SU-DHL-6 (cell line): Measurements from ENCODE around the gene PTPN13.

Source experiments
- H2AFZ ChIP-seq: fragments of 200-600 bp; sonication (generic); 2 replicates; pipeline ENCODE4 v1.6.1; 2014; ENCODE audit warnings: low read depth, mild to moderate bottlenecking, moderate library complexity, mixed read lengths, antibody characterized with exemption, low read length; ENCODE audit not compliant: severe bottlenecking
- H3F3A ChIP-seq: fragments of 200-600 bp; shearing (Covaris generic); 2 replicates; pipeline ENCODE4 v1.6.0; 2016; ENCODE audit warnings: antibody characterized with exemption, mild to moderate bottlenecking; ENCODE audit not compliant: insufficient read depth
- H3K27ac ChIP-seq: fragments of 200-600 bp; sonication (generic); 2 replicates; pipeline ENCODE4 v1.5.1; 2016; ENCODE audit warnings: low read depth, mild to moderate bottlenecking, low read length, moderate library complexity, mixed read lengths
- H3K27me3 ChIP-seq: fragments of 200-600 bp; sonication (generic), shearing (Covaris generic); 2 replicates; pipeline ENCODE4 v1.6.0; 2014; ENCODE audit warnings: mild to moderate bottlenecking, low read length
- H3K36me3 ChIP-seq: fragments of 200-600 bp; sonication (generic); 2 replicates; pipeline ENCODE4 v1.6.1; 2014; ENCODE audit warnings: mild to moderate bottlenecking, low read length, mixed read lengths
- H3K4me2 ChIP-seq: fragments of 300-600, 200-600 bp; shearing (Covaris generic), sonication (generic); 2 replicates; pipeline ENCODE4 v1.6.0; 2014; ENCODE audit warnings: low read length, low read depth, mild to moderate bottlenecking; ENCODE audit not compliant: poor library complexity, severe bottlenecking
- H3K4me3 ChIP-seq: fragments of 200-600 bp; sonication (generic); 2 replicates; pipeline ENCODE4 v1.5.1; 2014; ENCODE audit warnings: antibody characterized with exemption, low read length, mild to moderate bottlenecking, mixed read lengths; ENCODE audit not compliant: insufficient read depth, poor library complexity, severe bottlenecking
- H3K79me2 ChIP-seq: fragments of 200-600 bp; sonication (generic); 2 replicates; pipeline ENCODE4 v1.6.1; 2014; ENCODE audit warnings: mild to moderate bottlenecking, low read length, moderate library complexity; ENCODE audit not compliant: insufficient read depth
- H3K9ac ChIP-seq: fragments of 200-600 bp; sonication (generic); 2 replicates; pipeline ENCODE4 v1.7.0; 2014; ENCODE audit warnings: mild to moderate bottlenecking, low read length
- H3K9me2 ChIP-seq: fragments of 200-600 bp; sonication (generic); replicated peaks from 2 replicates; pipeline ENCODE4 v1.6.1; 2014; ENCODE audit warnings: low read length; ENCODE audit not compliant: insufficient read depth
- H3K9me3 ChIP-seq: fragments of 200-600 bp; sonication (generic); 2 replicates; pipeline ENCODE4 v1.6.1; 2014; ENCODE audit warnings: low read length, mixed read lengths; ENCODE audit not compliant: insufficient read depth
- H4K20me1 ChIP-seq: fragments of 200-600 bp; sonication (generic); 2 replicates; pipeline ENCODE4 v1.6.1; 2014; ENCODE audit warnings: low read depth, mild to moderate bottlenecking, antibody characterized with exemption, low read length, moderate library complexity, mixed read lengths
- CTCF ChIP-seq: fragments of 200-600 bp; sonication (generic); IDR thresholded peaks from one replicate; pipeline ENCODE4 v1.5.1; 2017; ENCODE audit warnings: antibody characterized with exemption, mild to moderate bottlenecking, low read length, moderate library complexity; ENCODE audit not compliant: insufficient read depth, poor library complexity, severe bottlenecking
- EZH2phosphoT487 ChIP-seq: fragments of 200-600 bp; sonication (generic), shearing (Covaris generic); conservative IDR thresholded peaks from 2 replicates; pipeline ENCODE4 v1.6.1; 2018; ENCODE audit warnings: mild to moderate bottlenecking, antibody characterized with exemption, low read length, moderate library complexity, mixed read lengths

The PTPN13 gene

GRCh38 chr4:86615501-86615900 is 21.4 kb downstream of the PTPN13 start:
- TF ChIP-seq EZH2phosphoT487 (no peak), CTCF (no peak)
- no peak overlapping the region for H3K4me2 ChIP-seq
- no peak overlapping the region for H2AFZ ChIP-seq
- no peaks in the 10 kb centered on the region for H3K36me3 ChIP-seq
- no peaks in the 10 kb centered on the region for H3K9me2 ChIP-seq
- H3F3A ChIP-seq = no peaks in the 10 kb centered on the region
- H3K4me3 ChIP-seq = no peak overlapping the region
- no peaks in the 10 kb centered on the region for H3K79me2 ChIP-seq
- no peaks in the 10 kb centered on the region for H4K20me1 ChIP-seq
- H3K9me3 ChIP-seq = no peaks in the 10 kb centered on the region
- no peak overlapping the region for H3K9ac ChIP-seq
- no peak overlapping the region for H3K27ac ChIP-seq
- H3K27me3 ChIP-seq = no peaks in the 10 kb centered on the region

- no peak overlapping the region for H3K9ac ChIP-seq
- H3K9me2 ChIP-seq = no peaks in the 10 kb centered on the region
- H3F3A ChIP-seq = no peaks in the 10 kb centered on the region
- no peak overlapping the region for H3K27ac ChIP-seq
- TF ChIP-seq EZH2phosphoT487 (no peak), CTCF (no peak)
- H3K4me2 ChIP-seq = no peak overlapping the region
- H2AFZ ChIP-seq = no peak overlapping the region
- H3K4me3 ChIP-seq = no peak overlapping the region
- H3K9me3 ChIP-seq = no peaks in the 10 kb centered on the region
- H3K79me2 ChIP-seq = no peaks in the 10 kb centered on the region
- H3K36me3 ChIP-seq = no peaks in the 10 kb centered on the region
- no peaks in the 10 kb centered on the region for H3K27me3 ChIP-seq
- no peaks in the 10 kb centered on the region for H4K20me1 ChIP-seq
These were observed 25.5 kb downstream of the PTPN13 start for GRCh38 chr4:86619656-86620055.

- no peaks in the 10 kb centered on the region for H3K36me3 ChIP-seq
- no peak overlapping the region for H2AFZ ChIP-seq
- no peaks in the 10 kb centered on the region for H4K20me1 ChIP-seq
- H3K4me3 ChIP-seq = no peak overlapping the region
- no peaks in the 10 kb centered on the region for H3K9me2 ChIP-seq
- H3K9ac ChIP-seq = no peak overlapping the region
- TF ChIP-seq CTCF = no peak
- no peak for TF ChIP-seq EZH2phosphoT487
- H3K9me3 ChIP-seq = no peaks in the 10 kb centered on the region
- no peak overlapping the region for H3K27ac ChIP-seq
- H3K4me2 ChIP-seq = no peak overlapping the region
- H3K27me3 ChIP-seq = no peaks in the 10 kb centered on the region
- no peaks in the 10 kb centered on the region for H3K79me2 ChIP-seq
- no peaks in the 10 kb centered on the region for H3F3A ChIP-seq
These were observed 27.3 kb downstream of the PTPN13 start for GRCh38 chr4:86621435-86621834.

- H3K27me3 ChIP-seq = no peaks in the 10 kb centered on the region
- H3K36me3 ChIP-seq = no peaks in the 10 kb centered on the region
- no peak overlapping the region for H3K4me2 ChIP-seq
- no peaks in the 10 kb centered on the region for H3K9me2 ChIP-seq
- no peak for TF ChIP-seq EZH2phosphoT487
- H2AFZ ChIP-seq = no peak overlapping the region
- no peak overlapping the region for H3K9ac ChIP-seq
- H3F3A ChIP-seq = no peaks in the 10 kb centered on the region
- no peaks in the 10 kb centered on the region for H3K79me2 ChIP-seq
- no peaks in the 10 kb centered on the region for H4K20me1 ChIP-seq
- no peak overlapping the region for H3K27ac ChIP-seq
- no peaks in the 10 kb centered on the region for H3K9me3 ChIP-seq
- no peak overlapping the region for H3K4me3 ChIP-seq
These were observed 32.0 kb downstream of the PTPN13 start for GRCh38 chr4:86626066-86626465.
